Aorta (tissue), 5 donors: ENCODE data around the gene TRIM44. TPM values are rescaled to one million over a fixed set of nuclear protein-coding genes. Genes with fewer than 3 reads are reported as not detected.

ENCODE experiments used
- ATAC-seq: fragments of 200-7000 bp; cut with Tn5 transposase; one replicate; pipeline ENCODE4 v1.9.1; 2022; ENCODE audit warnings: moderate library complexity; ENCODE audit not compliant: low FRiP score
- DNase-seq, 2 donors: peaks; one replicate each; pipeline ENCODE4 v3.0.0-alpha.2; 2020
- H3K27ac ChIP-seq, 2 donors: one replicate each; pipeline ENCODE4 v1.5.1; 2013; ENCODE audit warnings: low read length in 2 of 2, mild to moderate bottlenecking in 2 of 2, moderate library complexity in 2 of 2, control low read depth in 1 of 2, inconsistent platforms in 1 of 2, low read depth in 1 of 2
- H3K27me3 ChIP-seq, 2 donors: one replicate each; pipeline ENCODE4 v1.6.1; 2013; ENCODE audit warnings: control low read depth in 1 of 2, low read length in 1 of 2, mild to moderate bottlenecking in 1 of 2, moderate library complexity in 1 of 2; ENCODE audit not compliant: insufficient read depth in 2 of 2, control insufficient read depth in 1 of 2
- H3K36me3 ChIP-seq, 2 donors: one replicate each; pipeline ENCODE4 v1.6.1; 2013; ENCODE audit warnings: control low read depth in 1 of 2, low read length in 1 of 2, mild to moderate bottlenecking in 1 of 2; ENCODE audit not compliant: insufficient read depth in 2 of 2, control insufficient read depth in 1 of 2
- H3K4me1 ChIP-seq, 2 donors: one replicate each; pipeline ENCODE4 v1.6.1; 2013; ENCODE audit warnings: low read length in 2 of 2, control low read depth in 1 of 2, mild to moderate bottlenecking in 1 of 2, moderate library complexity in 1 of 2; ENCODE audit not compliant: insufficient read depth in 2 of 2, control insufficient read depth in 1 of 2
- H3K4me3 ChIP-seq, 2 donors: one replicate each; pipeline ENCODE4 v1.5.1; 2013; ENCODE audit warnings: low read length in 2 of 2, control low read depth in 1 of 2, mild to moderate bottlenecking in 1 of 2
- H3K9me3 ChIP-seq: one replicate; pipeline ENCODE4 v1.6.1; 2013; ENCODE audit warnings: mild to moderate bottlenecking, low read length; ENCODE audit not compliant: control insufficient read depth
- WGBS, 2 donors: extraction: QIAGEN DNeasy Blood & Tissue Kit; methylation state at CpG; one replicate each; pipeline ENCODE4 v1.1.7; 2013; 5-methylcytosine and 5-hydroxymethylcytosine counted together
- intact Hi-C, 2 donors: fragments of 100-400 bp; cut with DNase I; formaldehyde crosslinking; loops; one replicate each; pipeline versions ENCODE4 v1.14.2 to v1.15.0; 2022
- polyA plus RNA-seq, 2 donors: library from polyadenylated mRNA; stranded (reverse); fragments of 200-250 nt; gene quantifications; one replicate each; pipeline ENCODE4 v1.2.3, GENCODE V29; 2013
- total RNA-seq, 2 donors: library from RNA; stranded (reverse); fragmentation: NEBNext Ultra II Directional; extraction: Animal tissue kit (Norgen Biotek cat#: 25700); gene quantifications; one replicate each; pipeline ENCODE4 v1.2.1, GENCODE V29; 2021
- donor health status: healthy with polysubstance abuse.
- donor health status: Bipolar disorder and iron deficiency.
- donor health status: DM: no; HTN: no; CAD: no.
- donor health status: DM: no; HTN: no; CAD: no.
- donor health status: DM: yes; HTN: yes; CAD: no.

TRIM44 gene
- total and polyA plus RNA-seq, 4 donors: 10.3 to 63.3 (median 33.9) TPM

GRCh38 chr11:35794850-35795249 lies 132.3 kb downstream of the TRIM44 start:
- H3K27me3 ChIP-seq: no peaks in the 10 kb centered on the region
- intact Hi-C loops: no loop called here
- DNase-seq: no peak
- 96 to 97% methylated on average over 3 of the region's 3 CpGs for WGBS, 2 donors
- H3K4me1 ChIP-seq: peaks cover 0 to 8% of the 10 kb centered on the region in 2 donors
- H3K4me3 ChIP-seq: no peak overlapping the region
- no peaks in the 10 kb centered on the region for H3K9me3 ChIP-seq
- H3K27ac ChIP-seq: no peak overlapping the region
- peaks cover 0 to 3% of the 10 kb centered on the region in 2 donors for H3K36me3 ChIP-seq
- no peak for ATAC-seq

- DNase-seq (no peak), ATAC-seq (no peak)
- Histone ChIP-seq H3K4me3 (no peak overlapping the region), H3K36me3 (no peaks in the 10 kb centered on the region), H3K4me1 (peaks cover 0 to 8% of the 10 kb centered on the region in 2 donors), H3K9me3 (no peaks in the 10 kb centered on the region), H3K27ac (no peak overlapping the region), H3K27me3 (no peaks in the 10 kb centered on the region)
- WGBS, 2 donors: 74 to 81% methylated on average over 3 of the region's 3 CpGs
- intact Hi-C loops: no loop called here
Observed at GRCh38 chr11:35796562-35796961, 134.0 kb downstream of the TRIM44 start.

- no peak overlapping the region for H3K4me3 ChIP-seq
- peaks cover 0 to 4% of the 10 kb centered on the region in 2 donors for H3K4me1 ChIP-seq
- intact Hi-C loops: no loop called here
- no peak overlapping the region for H3K27ac ChIP-seq
- no peaks in the 10 kb centered on the region for H3K27me3 ChIP-seq
- no peaks in the 10 kb centered on the region for H3K9me3 ChIP-seq
- DNase-seq (no peak), ATAC-seq (no peak)
- no peaks in the 10 kb centered on the region for H3K36me3 ChIP-seq
Observed at GRCh38 chr11:35798423-35798822, 135.8 kb downstream of the TRIM44 start.

GRCh38 chr11:35798983-35799382 lies 136.4 kb downstream of the TRIM44 start:
- Histone ChIP-seq H3K4me3 (no peak overlapping the region), H3K27ac (no peak overlapping the region), H3K36me3 (no peaks in the 10 kb centered on the region), H3K4me1 (peaks cover 0 to 4% of the 10 kb centered on the region in 2 donors), H3K27me3 (no peaks in the 10 kb centered on the region), H3K9me3 (no peaks in the 10 kb centered on the region)
- DNase-seq: no peak
- 90 to 97% methylated on average over 1 of the region's 1 CpG for WGBS, 2 donors
- intact Hi-C loops: no loop called here
- no peak for ATAC-seq

GRCh38 chr11:35799655-35800054 lies 137.1 kb downstream of the TRIM44 start:
- ATAC-seq (no peak), DNase-seq (no peak)
- Histone ChIP-seq H3K36me3 (no peaks in the 10 kb centered on the region), H3K9me3 (no peaks in the 10 kb centered on the region), H3K27me3 (no peaks in the 10 kb centered on the region), H3K4me1 (peaks cover 0 to 4% of the 10 kb centered on the region in 2 donors), H3K27ac (no peak overlapping the region), H3K4me3 (no peak overlapping the region)
- WGBS, 2 donors: 95 to 97% methylated on average over 3 of the region's 3 CpGs
- intact Hi-C loops: no loop called here

GRCh38 chr11:35800970-35801953 lies 138.7 kb downstream of the TRIM44 start:
- ATAC-seq: peak; percentile 48
- peaks cover 0 to 4% of the 10 kb centered on the region in 2 donors for H3K4me1 ChIP-seq
- intact Hi-C loops: no loop called here

GRCh38 chr11:35802221-35802620 lies 139.6 kb downstream of the TRIM44 start:
- no peaks in the 10 kb centered on the region for H3K27me3 ChIP-seq
- WGBS, 2 donors: 94 to 95% methylated on average over 3 of the region's 3 CpGs
- H3K9me3 ChIP-seq: no peaks in the 10 kb centered on the region
- peaks cover 0 to 3% of the 10 kb centered on the region in 2 donors for H3K36me3 ChIP-seq
- peaks cover 0 to 4% of the 10 kb centered on the region in 2 donors for H3K4me1 ChIP-seq
- no peak for ATAC-seq
- H3K27ac ChIP-seq: no peak overlapping the region
- intact Hi-C loops: no loop called here
- no peak for DNase-seq
- H3K4me3 ChIP-seq: no peak overlapping the region

More at GRCh38 chr11:35800970-35801953, 138.7 kb downstream of the TRIM44 start:
- Histone ChIP-seq H3K36me3 (peaks cover 0 to 1% of the 10 kb centered on the region in 2 donors), H3K27me3 (no peaks in the 10 kb centered on the region), H3K9me3 (no peaks in the 10 kb centered on the region), H3K4me3 (no peak overlapping the region), H3K27ac (no peak overlapping the region)
- 68 to 71% methylated on average over 5 of the region's 5 CpGs for WGBS, 2 donors
- no peak for DNase-seq

- Histone ChIP-seq H3K9me3 (no peaks in the 10 kb centered on the region), H3K4me3 (no peak overlapping the region), H3K36me3 (peaks cover 0 to 3% of the 10 kb centered on the region in 2 donors), H3K27ac (no peak overlapping the region), H3K4me1 (peaks cover 0 to 2% of the 10 kb centered on the region in 2 donors), H3K27me3 (no peaks in the 10 kb centered on the region)
- intact Hi-C loops: no loop called here
- 94 to 97% methylated on average over 3 of the region's 3 CpGs for WGBS, 2 donors
- DNase-seq (no peak), ATAC-seq (no peak)
Observed at GRCh38 chr11:35802672-35803071, 140.1 kb downstream of the TRIM44 start.

- H3K36me3 ChIP-seq: peaks cover 0 to 3% of the 10 kb centered on the region in 2 donors
- ATAC-seq (no peak), DNase-seq (no peak)
- intact Hi-C loops: no loop called here
- H3K27me3 ChIP-seq: no peaks in the 10 kb centered on the region
- H3K4me3 ChIP-seq: no peak overlapping the region
- 65% methylated on average over 3 of the region's 3 CpGs for WGBS, 2 donors
- no peak overlapping the region for H3K27ac ChIP-seq
- H3K9me3 ChIP-seq: no peaks in the 10 kb centered on the region
- no peaks in the 10 kb centered on the region for H3K4me1 ChIP-seq
Observed at GRCh38 chr11:35803115-35803514, 140.5 kb downstream of the TRIM44 start.
